Stimulated activated naive B cell treated with anti-CD40 and anti-IgM and Interleukin-4, amounts not matched to agents 10 μg/mL and 1 μg/mL and 100 μg/mL, for 72 hours (primary cell): ENCODE measurements around the gene CERS2.

ENCODE experiments used
- ATAC-seq, 2 donors: fragments of 150-1000 bp; cut with Tn5 transposase; replicated peaks; 2 replicates each; pipeline ENCODE4 v1.10.0; 2021; ENCODE audit warnings: moderate library complexity in 1 of 2
- DNase-seq: peaks from one replicate; pipeline ENCODE4 v3.0.0; 2021
- H3K27ac Mint-ChIP-seq: one replicate; pipeline ENCODE4 v1.8.0; 2022; ENCODE audit warnings: mild to moderate bottlenecking, mixed read lengths
- H3K27me3 Mint-ChIP-seq, 2 donors: one replicate each; pipeline ENCODE4 v1.8.0; 2022; ENCODE audit warnings: mixed read lengths in 2 of 2
- H3K36me3 Mint-ChIP-seq, 2 donors: one replicate each; pipeline ENCODE4 v1.8.0; 2022; ENCODE audit warnings: mixed read lengths in 2 of 2, mild to moderate bottlenecking in 1 of 2
- H3K4me1 Mint-ChIP-seq, 2 donors: one replicate each; pipeline ENCODE4 v1.8.0; 2022; ENCODE audit warnings: mixed read lengths in 2 of 2, mild to moderate bottlenecking in 1 of 2
- H3K4me3 Mint-ChIP-seq, 2 donors: one replicate each; pipeline ENCODE4 v1.8.0; 2022; ENCODE audit warnings: mild to moderate bottlenecking in 2 of 2, mixed read lengths in 2 of 2, moderate library complexity in 1 of 2
- H3K9me3 Mint-ChIP-seq, 2 donors: one replicate each; pipeline ENCODE4 v1.8.0; 2022; ENCODE audit warnings: mixed read lengths in 2 of 2, mild to moderate bottlenecking in 1 of 2

Gene CERS2

GRCh38 chr1:150927624-150928023 is 47.0 kb downstream of the CERS2 start:
- no peaks in the 10 kb centered on the region for H3K27me3 Mint-ChIP-seq
- no peak for DNase-seq
- peaks cover 28 to 51% of the 10 kb centered on the region in 2 donors for H3K36me3 Mint-ChIP-seq
- no peak overlapping the region for H3K27ac Mint-ChIP-seq
- H3K9me3 Mint-ChIP-seq = no peaks in the 10 kb centered on the region
- peaks cover 10 to 19% of the 10 kb centered on the region in 2 donors for H3K4me1 Mint-ChIP-seq
- ATAC-seq = no peak
- peak overlapping the region; percentile 91 to 96 for H3K4me3 Mint-ChIP-seq

GRCh38 chr1:150926097-150926741 is 48.4 kb downstream of the CERS2 start, which contains the start of gene SETDB1:
SETDB1 (plus strand) TSS chr1:150926363; CDS start chr1:150927715, 1,352 bp downstream.
- Mint-ChIP-seq H3K4me1 (peaks cover 16 to 26% of the 10 kb centered on the region in 2 donors), H3K27ac (peak within 1 kb of the TSS; percentile 99), H3K27me3 (no peaks in the 10 kb centered on the region), H3K36me3 (peaks cover 19 to 37% of the 10 kb centered on the region in 2 donors), H3K9me3 (no peaks in the 10 kb centered on the region), H3K4me3 (peak within 1 kb of the TSS; percentile 91 to 96)
- peak; percentile 89 to 93 for ATAC-seq
- peak; percentile 96 for DNase-seq

GRCh38 chr1:150925080-150925479 is 49.6 kb downstream of the CERS2 start:
- ATAC-seq = no peak

GRCh38 chr1:150922519-150922975 is 52.1 kb downstream of the CERS2 start:
- no peak overlapping the region for H3K4me3 Mint-ChIP-seq
- peak; percentile 82 to 88 for ATAC-seq
- DNase-seq = peak; percentile 79
- H3K36me3 Mint-ChIP-seq = peaks cover 3 to 7% of the 10 kb centered on the region in 2 donors
- H3K27me3 Mint-ChIP-seq = no peaks in the 10 kb centered on the region
- H3K9me3 Mint-ChIP-seq = no peaks in the 10 kb centered on the region
- peaks cover 12 to 23% of the 10 kb centered on the region in 2 donors for H3K4me1 Mint-ChIP-seq
- peak overlapping the region; percentile 47 for H3K27ac Mint-ChIP-seq

More at GRCh38 chr1:150925080-150925479, 49.6 kb downstream of the CERS2 start:
- Mint-ChIP-seq H3K27ac (peak overlapping the region; percentile 99), H3K27me3 (no peaks in the 10 kb centered on the region), H3K9me3 (no peaks in the 10 kb centered on the region), H3K4me1 (peaks cover 16 to 26% of the 10 kb centered on the region in 2 donors), H3K36me3 (peaks cover 11 to 29% of the 10 kb centered on the region in 2 donors), H3K4me3 (peak overlapping the region; percentile 91 to 96)
- DNase-seq = no peak

GRCh38 chr1:150917387-150917786 is 57.2 kb downstream of the CERS2 start:
- Mint-ChIP-seq H3K27me3 (no peaks in the 10 kb centered on the region), H3K36me3 (no peaks in the 10 kb centered on the region), H3K4me1 (peaks cover 5% of the 10 kb centered on the region in 2 donors), H3K9me3 (no peaks in the 10 kb centered on the region), H3K27ac (no peak overlapping the region), H3K4me3 (no peak overlapping the region)
- ATAC-seq = no peak
- no peak for DNase-seq
